ENCODE measurements around the gene ACOT7. TPM values are rescaled to one million over a fixed set of nuclear protein-coding genes. Genes with fewer than 3 reads are reported as not detected.

ACOT7 gene
- total and polyA plus RNA-seq, 10 donors, result 10.6 to 31.5 (median 20.3) TPM

GRCh38 chr1:6409733-6410132 lies 16.2 kb upstream of the ACOT7 start:
- intact Hi-C loops (cut with DNase I; ENCODE audit: low total_unique reads), result loop anchor here (5.0 kb wide), 1 partner anchor 162 kb away; no protein-coding TSS in a partner anchor
- Histone ChIP-seq H3K9me3 (no peaks in the 10 kb centered on the region), H3K36me3 (no peaks in the 10 kb centered on the region), H3K4me3 (no peak overlapping the region), H3K27ac (no peak overlapping the region), H3K4me1 (peaks cover 0 to 7% (median 4%) of the 10 kb centered on the region in 6 donors), H3K27me3 (replicated peaks in 1 of 7) (peaks cover 0 to 51% (median 8%) of the 10 kb centered on the region in 7 donors)
- no peak for DNase-seq
- no peak for TF ChIP-seq POLR2A (IDR thresholded peaks at IDR 0.05)
- no peak for TF ChIP-seq POLR2AphosphoS5 (IDR thresholded peaks at IDR 0.05)
- no peak for TF ChIP-seq CTCF (IDR thresholded peaks at IDR 0.05 in 8 of 11, conservative IDR thresholded peaks at IDR 0.05 in 3 of 11)
- WGBS, 5 donors, result 85 to 96% (median 92%) methylated on average over 3 to 6 of the region's 6 CpGs

GRCh38 chr1:6409053-6409452 lies 15.5 kb upstream of the ACOT7 start:
- Histone ChIP-seq H3K27me3 (replicated peaks in 1 of 7) (peaks cover 0 to 44% (median 2%) of the 10 kb centered on the region in 7 donors), H3K27ac (no peak overlapping the region), H3K4me3 (no peak overlapping the region), H3K9me3 (no peaks in the 10 kb centered on the region), H3K36me3 (no peaks in the 10 kb centered on the region), H3K4me1 (peaks cover 0 to 10% (median 3%) of the 10 kb centered on the region in 6 donors)
- TF ChIP-seq CTCF (IDR thresholded peaks at IDR 0.05 in 8 of 11, conservative IDR thresholded peaks at IDR 0.05 in 3 of 11), result no peak
- no peak for TF ChIP-seq POLR2AphosphoS5 (IDR thresholded peaks at IDR 0.05)
- TF ChIP-seq POLR2A (IDR thresholded peaks at IDR 0.05), result no peak
- WGBS, 5 donors, result 83 to 90% (median 89%) methylated on average over 4 of the region's 4 CpGs
- no peak for DNase-seq
- intact Hi-C loops (cut with DNase I; ENCODE audit: low total_unique reads), result loop anchor here (5.0 kb wide), 1 partner anchor 162 kb away; no protein-coding TSS in a partner anchor

- TF ChIP-seq POLR2AphosphoS5 (IDR thresholded peaks at IDR 0.05) (no peak), CTCF (IDR thresholded peaks at IDR 0.05 in 8 of 11, conservative IDR thresholded peaks at IDR 0.05 in 3 of 11) (no peak), POLR2A (IDR thresholded peaks at IDR 0.05) (no peak)
- no peaks in the 10 kb centered on the region for H3K9me3 ChIP-seq
- H3K27me3 ChIP-seq (replicated peaks in 1 of 7), result peaks cover 0 to 34% (median 0%) of the 10 kb centered on the region in 7 donors
- DNase-seq, result no peak
- H3K4me3 ChIP-seq, result no peak overlapping the region
- 78 to 89% (median 78%) methylated on average over 6 of the region's 6 CpGs for WGBS, 5 donors
- no peaks in the 10 kb centered on the region for H3K36me3 ChIP-seq
- peaks cover 0 to 10% (median 4%) of the 10 kb centered on the region in 6 donors for H3K4me1 ChIP-seq
- intact Hi-C loops (cut with DNase I; ENCODE audit: low total_unique reads), result loop anchor here (5.0 kb wide), 1 partner anchor 161 kb away; no protein-coding TSS in a partner anchor
- no peak overlapping the region for H3K27ac ChIP-seq
Observed at GRCh38 chr1:6408023-6408422, 14.5 kb upstream of the ACOT7 start.

GRCh38 chr1:6401673-6402072 lies 8.1 kb upstream of the ACOT7 start:
- no peak for TF ChIP-seq CTCF (IDR thresholded peaks at IDR 0.05 in 8 of 11, conservative IDR thresholded peaks at IDR 0.05 in 3 of 11)
- TF ChIP-seq POLR2AphosphoS5 (IDR thresholded peaks at IDR 0.05), result no peak
- no peak for TF ChIP-seq POLR2A (IDR thresholded peaks at IDR 0.05)
- Histone ChIP-seq H3K36me3 (no peaks in the 10 kb centered on the region), H3K4me3 (no peak overlapping the region), H3K27me3 (replicated peaks in 1 of 7) (peaks cover 0 to 13% (median 0%) of the 10 kb centered on the region in 7 donors), H3K27ac (no peak overlapping the region), H3K9me3 (no peaks in the 10 kb centered on the region), H3K4me1 (peaks cover 0 to 40% (median 16%) of the 10 kb centered on the region in 6 donors)
- WGBS, 5 donors, result 44 to 58% (median 45%) methylated on average over 6 of the region's 6 CpGs
- intact Hi-C loops (cut with DNase I; ENCODE audit: low total_unique reads), result loop anchor here (5.0 kb wide), 1 partner anchor 39 kb away; no protein-coding TSS in a partner anchor
- no peak for DNase-seq
